ENCODE results near the gene MRPS10. TPM values are rescaled to one million over a fixed set of nuclear protein-coding genes. Genes with fewer than 3 reads are reported as not detected.
A peak's percentile ranks its signal among the peaks of the same experiment; 100 is the strongest.

MRPS10 gene
- total RNA-seq, 1 donor from 2014 or later = 32.1 TPM

- Mint-ChIP-seq H3K27ac (ENCODE audit: unreplicated experiment) (no peak overlapping the region), H3K4me1 (ENCODE audit: low read depth, unreplicated experiment) (peaks cover 6% of the 10 kb centered on the region), H3K4me3 (ENCODE audit: unreplicated experiment) (no peak overlapping the region), H3K9me3 (ENCODE audit: unreplicated experiment) (no peaks in the 10 kb centered on the region), H3K27me3 (ENCODE audit: low read depth, unreplicated experiment) (no peaks in the 10 kb centered on the region), H3K36me3 (ENCODE audit: low read depth, unreplicated experiment) (peaks cover 8% of the 10 kb centered on the region)
- H3K36me3 ChIP-seq (ENCODE audit: insufficient read depth, low read length) = peaks cover 4% of the 10 kb centered on the region
- DNase-seq (ENCODE audit: low read depth) (no peak), FAIRE-seq (no peak)
- H3K9me3 ChIP-seq (ENCODE audit: insufficient read depth, low read depth, low read length) = no peaks in the 10 kb centered on the region
- H3K4me2 ChIP-seq (ENCODE audit: low read length) = no peak overlapping the region
- H2AFZ ChIP-seq (ENCODE audit: low read depth, low read length) = no peak overlapping the region
- no peaks in the 10 kb centered on the region for H3K27me3 ChIP-seq (ENCODE audit: insufficient read depth, low read length)
- H3K9ac ChIP-seq (ENCODE audit: low read length) = no peak overlapping the region
- peaks cover 8% of the 10 kb centered on the region for H3K4me1 ChIP-seq (ENCODE audit: insufficient read depth, low read length)
- H3K27ac ChIP-seq (ENCODE audit: low read depth, low read length) = no peak overlapping the region
- H3K79me2 ChIP-seq (ENCODE audit: insufficient read depth, low read length) = no peaks in the 10 kb centered on the region
- TF ChIP-seq CTCF (IDR thresholded peaks at IDR 0.05; ENCODE audit: insufficient read depth, low read depth, low read length) = no peak
- no peak for TF ChIP-seq EZH2 (IDR thresholded peaks at IDR 0.05; ENCODE audit: insufficient read depth, low read length)
- H3K4me3 ChIP-seq (ENCODE audit: insufficient read depth, low read depth, low read length) = no peak overlapping the region
- H4K20me1 ChIP-seq (ENCODE audit: insufficient read depth, low read length) = no peaks in the 10 kb centered on the region
Observed at GRCh38 chr6:42236030-42236429, 18.4 kb upstream of the MRPS10 start.

DNA sequence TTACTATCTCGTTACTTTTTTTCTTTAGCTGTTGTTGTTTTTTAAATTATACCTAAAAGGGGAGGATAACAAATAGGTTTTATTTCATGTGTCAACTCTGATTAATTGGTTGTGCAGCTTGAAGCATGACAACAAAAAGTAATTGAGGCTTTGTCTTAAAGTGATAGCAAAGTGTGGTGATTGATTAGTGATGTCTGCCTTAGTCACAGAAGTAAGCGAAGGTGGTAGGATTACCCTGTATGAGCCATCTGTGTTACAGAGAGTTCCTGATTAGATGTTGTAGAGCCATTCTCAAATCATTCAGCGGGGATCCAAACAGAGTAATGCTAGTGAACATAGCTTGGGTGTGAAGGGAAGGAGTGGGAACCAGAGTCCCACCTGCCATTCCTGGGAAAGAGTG, 14.4 kb upstream of the MRPS10 start:
- H3K4me2 ChIP-seq (ENCODE audit: low read length) = no peak overlapping the region
- no peak overlapping the region for H3K4me3 Mint-ChIP-seq (ENCODE audit: unreplicated experiment)
- H3K79me2 ChIP-seq (ENCODE audit: insufficient read depth, low read length) = no peaks in the 10 kb centered on the region
- peaks cover 7% of the 10 kb centered on the region for H3K36me3 Mint-ChIP-seq (ENCODE audit: low read depth, unreplicated experiment)
- TF ChIP-seq EZH2 (IDR thresholded peaks at IDR 0.05; ENCODE audit: insufficient read depth, low read length) (no peak), CTCF (IDR thresholded peaks at IDR 0.05; ENCODE audit: insufficient read depth, low read depth, low read length) (no peak)
- no peak overlapping the region for H3K27ac Mint-ChIP-seq (ENCODE audit: unreplicated experiment)
- no peaks in the 10 kb centered on the region for H3K27me3 ChIP-seq (ENCODE audit: insufficient read depth, low read length)
- H3K4me1 ChIP-seq (ENCODE audit: insufficient read depth, low read length) = peaks cover 8% of the 10 kb centered on the region
- H4K20me1 ChIP-seq (ENCODE audit: insufficient read depth, low read length) = no peaks in the 10 kb centered on the region
- no peaks in the 10 kb centered on the region for H3K27me3 Mint-ChIP-seq (ENCODE audit: low read depth, unreplicated experiment)
- no peaks in the 10 kb centered on the region for H3K9me3 ChIP-seq (ENCODE audit: insufficient read depth, low read depth, low read length)
- H3K4me3 ChIP-seq (ENCODE audit: insufficient read depth, low read depth, low read length) = no peak overlapping the region
- H3K9ac ChIP-seq (ENCODE audit: low read length) = no peak overlapping the region
- H3K4me1 Mint-ChIP-seq (ENCODE audit: low read depth, unreplicated experiment) = peaks cover 5% of the 10 kb centered on the region
- H2AFZ ChIP-seq (ENCODE audit: low read depth, low read length) = no peak overlapping the region
- no peaks in the 10 kb centered on the region for H3K9me3 Mint-ChIP-seq (ENCODE audit: unreplicated experiment)
- no peak overlapping the region for H3K27ac ChIP-seq (ENCODE audit: low read depth, low read length)
- DNase-seq (ENCODE audit: low read depth) = no peak
- FAIRE-seq = no peak
- peaks cover 4% of the 10 kb centered on the region for H3K36me3 ChIP-seq (ENCODE audit: insufficient read depth, low read length)

DNA sequence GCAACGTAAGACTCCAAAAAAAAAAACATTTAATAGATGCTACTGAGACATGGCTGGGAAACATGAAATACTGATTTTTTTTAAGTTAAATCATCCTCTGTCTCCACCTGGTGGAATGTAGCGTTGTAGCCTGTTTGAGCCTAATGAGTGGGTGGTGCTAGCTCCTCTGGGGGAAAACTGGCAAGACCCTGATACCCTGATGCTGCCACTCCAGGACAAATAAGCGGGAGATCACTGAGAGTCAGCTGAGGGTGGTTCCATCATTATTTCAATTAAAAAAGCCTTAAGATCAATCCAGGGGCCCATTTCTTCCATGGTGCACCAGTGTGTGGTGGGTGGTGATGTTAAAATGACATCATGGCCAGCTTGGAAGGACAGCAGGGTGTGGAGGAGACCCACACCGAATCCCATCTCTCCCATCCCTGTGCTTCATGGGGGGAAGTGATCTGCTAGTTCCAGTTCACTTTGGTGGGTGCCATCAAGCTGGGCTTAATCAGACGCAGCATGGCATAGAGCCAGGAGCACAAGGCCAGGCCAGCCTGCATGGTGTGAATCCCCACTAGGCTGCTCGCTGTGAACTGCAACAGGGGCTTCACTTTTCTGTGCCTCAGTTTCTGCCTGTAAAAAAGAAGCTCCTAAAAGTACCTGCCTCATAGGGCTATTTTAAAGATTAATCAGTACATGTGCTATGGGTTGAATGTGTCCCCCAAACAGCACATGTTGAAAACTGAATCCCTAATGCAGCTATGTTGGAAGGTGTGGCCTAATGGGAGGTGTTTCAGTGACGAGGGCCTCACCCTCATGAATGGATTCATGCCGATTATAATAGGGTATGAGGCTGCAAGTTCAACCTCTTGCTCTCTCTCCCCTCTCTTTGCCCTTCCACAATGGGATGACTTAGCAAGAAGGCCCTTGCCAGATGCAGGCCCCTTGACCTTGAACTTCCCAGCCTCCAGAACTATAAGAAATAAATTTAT, 13.0 kb upstream of the MRPS10 start:
- peaks cover 7% of the 10 kb centered on the region for H3K36me3 Mint-ChIP-seq (ENCODE audit: low read depth, unreplicated experiment)
- H3K4me1 Mint-ChIP-seq (ENCODE audit: low read depth, unreplicated experiment) = peaks cover 16% of the 10 kb centered on the region
- H3K4me3 Mint-ChIP-seq (ENCODE audit: unreplicated experiment) = no peak overlapping the region
- Histone ChIP-seq H3K27ac (ENCODE audit: low read depth, low read length) (no peak overlapping the region), H3K4me2 (ENCODE audit: low read length) (no peak overlapping the region), H3K27me3 (ENCODE audit: insufficient read depth, low read length) (no peaks in the 10 kb centered on the region), H3K79me2 (ENCODE audit: insufficient read depth, low read length) (no peaks in the 10 kb centered on the region), H2AFZ (ENCODE audit: low read depth, low read length) (no peak overlapping the region), H3K4me3 (ENCODE audit: insufficient read depth, low read depth, low read length) (no peak overlapping the region), H3K9me3 (ENCODE audit: insufficient read depth, low read depth, low read length) (no peaks in the 10 kb centered on the region), H3K36me3 (ENCODE audit: insufficient read depth, low read length) (peaks cover 4% of the 10 kb centered on the region), H3K4me1 (ENCODE audit: insufficient read depth, low read length) (peaks cover 17% of the 10 kb centered on the region), H4K20me1 (ENCODE audit: insufficient read depth, low read length) (no peaks in the 10 kb centered on the region), H3K9ac (ENCODE audit: low read length) (no peak overlapping the region)
- no peaks in the 10 kb centered on the region for H3K9me3 Mint-ChIP-seq (ENCODE audit: unreplicated experiment)
- H3K27ac Mint-ChIP-seq (ENCODE audit: unreplicated experiment) = no peak overlapping the region
- no peaks in the 10 kb centered on the region for H3K27me3 Mint-ChIP-seq (ENCODE audit: low read depth, unreplicated experiment)
- no peak for DNase-seq (ENCODE audit: low read depth)
- FAIRE-seq = no peak
- TF ChIP-seq EZH2 (IDR thresholded peaks at IDR 0.05; ENCODE audit: insufficient read depth, low read length) (no peak), CTCF (IDR thresholded peaks at IDR 0.05; ENCODE audit: insufficient read depth, low read depth, low read length) (peak; percentile 53)

All from astrocyte (in vitro differentiated cells and primary cell).